Measurements from ENCODE around the gene TUBA1A.
"Not testable (repeated sequence)": the region's sequence is repeated elsewhere in the genome, so short reads cannot be mapped to it uniquely, and the experiment has no call there.

The TUBA1A gene

DNA sequence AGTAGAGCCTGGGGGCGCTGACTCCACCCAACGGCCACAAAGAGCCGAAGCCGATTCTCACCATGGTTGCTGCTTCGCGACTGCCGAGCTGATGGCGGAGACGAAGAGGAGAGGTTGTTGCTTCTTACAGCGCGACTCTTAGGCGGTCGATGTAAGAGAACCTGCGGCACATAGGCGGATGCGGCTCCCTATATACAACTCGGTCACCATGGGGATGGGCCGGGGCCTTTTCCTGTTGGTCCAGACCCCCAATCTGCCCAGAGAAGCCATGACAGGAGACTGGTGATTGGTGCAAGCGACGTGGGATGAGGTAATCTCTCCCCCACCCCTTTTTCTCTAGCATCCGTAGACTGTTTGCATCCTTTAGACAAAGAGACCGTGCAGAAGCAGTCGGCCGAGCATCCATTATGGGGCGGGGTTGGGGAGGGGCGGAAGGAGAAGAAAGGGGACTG is at the start of gene TUBA1A:
Gene TUBA1A (minus strand): TSS at position 165 of the 452 bp plus-strand sequence. CDS start 101 bp downstream, at position 64.
- peak; percentile 74 for DNase-seq (ENCODE audit: low spot score)

DNA sequence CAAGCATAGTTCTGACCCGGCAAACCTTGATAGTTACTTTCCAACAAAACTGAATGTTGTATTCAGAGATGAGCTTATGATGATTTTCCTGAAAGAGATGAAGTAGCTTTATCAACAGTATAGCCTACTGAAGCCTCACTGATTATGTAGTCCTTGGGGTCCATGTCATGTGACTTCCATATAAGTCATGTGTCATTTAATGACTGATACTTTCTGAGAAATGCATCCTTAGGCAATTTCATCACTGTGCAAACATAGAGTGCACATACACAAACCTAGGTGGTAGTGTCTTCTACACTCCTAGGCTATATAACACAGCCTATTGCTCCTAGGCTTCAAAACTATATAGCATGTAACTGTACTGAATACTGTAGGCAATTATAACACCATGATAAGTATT is 47.5 kb upstream of the TUBA1A start:
- no peak for DNase-seq (ENCODE audit: low spot score)

DNA sequence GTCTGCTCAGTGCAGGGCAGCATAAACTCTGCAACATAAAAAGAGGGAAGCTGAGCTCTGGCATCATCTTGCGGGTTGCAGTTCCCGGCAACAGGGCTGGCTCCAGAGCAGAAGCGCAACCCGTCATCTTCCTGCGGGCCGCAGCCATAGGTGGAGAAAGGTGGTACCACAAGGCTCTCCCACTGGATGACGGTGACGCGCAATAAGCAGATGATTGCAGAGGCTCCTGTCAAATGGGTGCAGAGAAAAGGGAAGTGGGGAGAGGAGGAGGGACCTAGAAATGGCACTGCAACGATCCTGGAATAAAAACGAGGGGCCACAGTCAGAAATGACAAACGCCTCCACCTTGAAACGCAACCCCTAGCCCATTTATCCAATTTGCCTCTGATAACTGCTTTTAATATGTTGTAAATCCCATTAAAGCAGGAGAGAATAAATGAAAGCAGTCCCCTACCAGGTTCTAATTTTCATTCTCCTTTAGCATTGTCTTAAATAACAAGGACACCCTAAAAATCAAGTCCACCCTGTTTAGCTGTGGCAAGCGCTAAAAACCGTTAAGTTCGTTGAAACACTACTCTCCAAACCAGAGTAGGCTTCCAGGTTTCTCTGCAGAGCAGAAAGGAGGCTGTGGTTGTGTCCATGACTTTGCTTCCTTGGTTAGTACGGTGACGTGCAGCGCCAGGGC is 45.1 kb upstream of the TUBA1A start:
- no peak for DNase-seq (ENCODE audit: low spot score)

DNA sequence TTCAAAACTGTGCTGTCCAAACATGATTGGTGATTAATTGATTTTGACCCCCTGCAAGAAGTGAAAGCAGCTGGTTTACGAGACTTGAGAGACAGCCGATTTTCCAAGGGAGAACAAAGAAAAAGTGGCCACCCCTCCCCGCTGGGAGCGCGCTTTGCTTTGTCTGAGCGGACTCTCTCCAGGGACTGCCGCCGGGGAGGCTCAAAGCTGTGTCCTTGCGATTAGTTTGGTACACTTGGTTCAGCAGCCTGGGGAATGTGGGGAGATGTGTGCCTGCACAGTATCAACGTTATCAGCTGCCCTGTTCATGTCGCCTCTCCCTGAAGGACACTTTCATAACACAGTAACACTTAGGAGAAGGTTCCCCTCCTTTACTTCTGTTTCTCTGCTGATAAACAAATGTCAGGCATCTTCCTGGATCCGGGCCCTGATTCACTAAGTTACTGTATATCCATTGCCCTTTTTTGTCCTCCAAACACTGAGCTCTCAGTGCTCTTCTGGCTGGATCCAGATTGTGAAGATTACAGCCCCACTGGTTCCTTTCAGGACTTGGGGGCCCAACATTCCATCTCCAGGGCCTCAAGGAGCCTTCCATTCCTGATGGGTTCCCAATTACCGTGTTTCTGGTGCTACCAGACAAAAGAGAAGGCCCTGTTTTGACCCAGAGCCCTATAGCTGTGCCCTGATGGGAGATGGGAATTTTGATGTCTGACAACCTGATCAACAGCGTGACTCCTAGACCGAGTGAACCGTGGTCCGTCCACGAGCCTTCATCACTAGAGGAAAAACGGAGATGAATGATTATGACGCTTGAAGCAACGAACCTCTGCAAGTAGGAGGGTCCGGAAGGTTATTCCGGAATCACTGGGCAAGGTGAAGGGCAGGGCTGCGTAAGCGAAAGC is 44.3 kb upstream of the TUBA1A start:
- DNase-seq (ENCODE audit: low spot score): no peak

DNA sequence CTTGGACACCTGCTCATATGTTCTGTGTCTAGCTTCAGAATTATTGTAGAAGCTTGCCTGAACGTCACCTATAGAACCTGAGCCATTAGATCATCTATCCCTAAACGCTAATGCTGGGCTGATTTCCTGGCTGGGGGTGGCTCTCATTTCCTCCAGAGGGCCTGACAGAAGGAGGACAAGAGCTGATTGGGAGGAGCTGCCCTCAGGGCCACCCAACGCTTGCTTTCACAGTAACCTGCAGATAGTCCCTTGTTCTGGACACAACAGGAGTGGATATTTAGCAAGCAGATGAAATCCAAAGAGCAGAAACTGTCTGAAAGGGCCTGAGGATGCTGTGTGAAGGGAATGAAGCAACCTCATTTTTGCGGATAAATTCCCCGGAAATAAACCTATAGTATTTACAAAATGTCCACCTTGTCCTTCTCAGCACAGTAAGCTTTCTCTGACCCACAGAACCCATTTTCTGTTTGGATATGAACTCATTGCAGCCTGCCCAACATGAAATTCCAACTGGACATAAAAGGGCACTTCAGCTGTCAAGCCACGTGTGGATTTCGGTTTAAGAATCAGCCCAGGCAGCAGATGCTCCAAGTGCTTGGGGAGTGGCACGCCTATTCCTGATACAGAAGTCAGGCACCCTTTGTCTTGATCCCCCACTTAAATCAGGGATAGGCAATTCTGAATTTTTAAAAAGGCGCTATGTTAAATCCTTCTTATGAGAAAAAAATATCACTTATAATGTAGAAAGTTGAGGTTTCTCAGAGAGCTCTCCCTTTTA is 43.2 kb upstream of the TUBA1A start:
- no peak for DNase-seq (ENCODE audit: low spot score)

DNA sequence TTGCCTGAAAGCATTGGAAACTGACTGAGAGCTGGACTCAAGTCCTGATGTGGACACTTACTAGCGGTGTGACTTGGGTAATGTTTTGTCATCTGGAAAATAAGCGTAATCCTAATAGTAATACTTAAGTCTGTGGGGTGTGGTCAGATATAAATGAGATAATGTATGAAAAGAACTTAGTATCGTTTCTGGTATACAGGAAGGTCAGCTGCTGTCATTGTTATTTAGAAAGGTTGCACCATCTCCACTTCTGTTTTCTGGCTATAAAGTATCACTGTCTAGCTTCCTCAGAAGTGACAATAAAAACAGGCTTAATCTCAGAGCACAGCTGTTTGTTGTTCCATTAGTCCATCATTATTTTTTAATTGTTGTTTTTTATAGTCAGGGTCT is 41.9 kb upstream of the TUBA1A start:
- DNase-seq (ENCODE audit: low spot score): no peak

DNA sequence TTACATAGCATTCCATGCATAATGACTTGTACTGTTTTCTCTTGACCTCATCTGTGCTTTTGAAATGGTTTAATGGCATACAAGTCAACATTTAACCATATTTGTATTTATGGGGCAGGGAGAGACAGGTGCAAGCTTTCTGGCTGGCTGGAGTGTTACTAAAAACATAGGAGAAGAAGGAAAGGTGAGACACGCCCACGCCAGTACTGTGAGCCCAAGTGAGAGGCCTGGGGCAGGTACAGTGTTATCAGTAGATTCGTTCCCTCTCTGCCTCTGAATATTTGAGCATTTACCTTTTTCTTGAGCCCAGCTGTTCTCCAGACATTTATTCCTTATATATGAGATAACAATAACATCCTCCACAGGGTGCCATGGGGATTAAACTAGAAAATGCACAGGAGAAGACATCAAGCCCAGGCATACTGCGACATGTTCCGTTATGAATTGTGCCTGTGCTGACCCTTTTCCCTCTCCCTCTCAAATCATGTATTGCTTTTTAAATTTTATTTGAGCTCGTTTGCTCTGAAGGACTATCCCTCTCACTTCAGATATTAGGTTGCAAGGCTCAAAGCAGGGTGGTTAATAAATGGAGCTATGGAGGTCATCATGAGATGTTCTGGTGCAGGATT is 41.4 kb upstream of the TUBA1A start:
- no peak for DNase-seq (ENCODE audit: low spot score)

DNA sequence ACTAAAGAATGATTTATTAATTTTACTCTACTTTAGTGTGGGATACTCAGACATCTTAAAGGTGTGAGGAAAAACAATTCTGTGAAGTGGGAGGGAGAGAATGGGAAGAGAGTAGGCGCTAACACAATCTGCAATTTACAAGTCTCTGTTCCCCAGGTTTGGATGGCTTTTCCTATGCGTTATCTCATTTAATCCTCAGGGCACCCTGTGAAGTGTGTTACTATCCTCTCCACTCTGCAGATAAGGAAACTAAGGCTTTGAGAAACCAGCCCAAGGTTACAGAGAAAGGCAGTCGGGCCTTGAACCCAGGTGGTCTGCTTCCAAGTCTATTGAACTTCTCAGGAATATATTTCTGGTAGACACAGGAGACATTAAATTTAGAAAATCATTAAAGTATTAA is 39.8 kb upstream of the TUBA1A start:
- no peak for DNase-seq (ENCODE audit: low spot score)

DNA sequence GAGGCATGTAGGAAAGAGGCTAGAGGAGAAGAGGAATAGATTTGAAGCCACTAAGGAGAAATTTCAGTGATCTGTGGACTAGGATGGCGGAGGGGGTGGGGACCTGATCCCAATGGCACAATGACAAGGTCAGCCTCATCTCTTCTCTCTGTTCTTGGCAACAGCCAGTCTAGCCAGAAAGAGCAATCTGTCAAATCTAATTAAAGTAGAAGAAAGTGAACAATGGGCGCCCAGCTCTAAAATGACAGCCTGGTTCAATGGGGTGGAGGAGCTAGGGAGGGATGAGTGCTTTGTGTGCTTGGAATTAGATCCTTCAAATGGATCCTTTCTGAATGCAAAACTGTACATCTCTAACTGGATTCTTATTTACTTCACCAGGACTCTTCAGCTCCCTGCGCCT is 38.8 kb upstream of the TUBA1A start:
- DNase-seq (ENCODE audit: low spot score): no peak

DNA sequence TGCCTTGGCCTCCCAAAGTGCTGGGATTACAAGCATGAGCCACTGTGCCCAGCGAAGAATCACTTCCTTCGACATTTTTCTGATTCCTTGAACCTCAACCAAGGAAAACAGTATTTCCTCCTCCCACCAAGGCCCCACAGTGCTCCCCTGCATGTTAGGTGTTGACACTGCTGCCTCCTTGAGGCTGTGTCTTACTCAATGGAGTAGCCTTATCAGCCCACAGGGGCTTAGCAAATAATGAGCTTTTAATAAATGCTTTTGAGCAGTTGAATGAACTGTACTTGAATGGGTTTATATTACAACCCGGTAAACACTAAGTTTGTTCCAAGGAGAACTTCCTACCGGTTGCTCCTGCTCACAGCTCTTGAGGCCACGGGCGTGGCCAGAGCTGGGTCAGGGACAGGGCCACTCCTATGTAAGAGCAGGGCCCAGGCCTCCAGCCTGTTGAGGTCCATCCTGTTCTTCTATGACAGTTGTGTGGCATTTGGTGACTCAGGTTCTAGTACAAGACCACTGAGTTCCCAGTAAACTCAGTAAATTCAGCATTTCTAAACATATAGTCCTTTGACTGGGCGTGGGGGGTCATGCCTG is 36.8 kb upstream of the TUBA1A start:
- no peak for DNase-seq (ENCODE audit: low spot score)

DNA sequence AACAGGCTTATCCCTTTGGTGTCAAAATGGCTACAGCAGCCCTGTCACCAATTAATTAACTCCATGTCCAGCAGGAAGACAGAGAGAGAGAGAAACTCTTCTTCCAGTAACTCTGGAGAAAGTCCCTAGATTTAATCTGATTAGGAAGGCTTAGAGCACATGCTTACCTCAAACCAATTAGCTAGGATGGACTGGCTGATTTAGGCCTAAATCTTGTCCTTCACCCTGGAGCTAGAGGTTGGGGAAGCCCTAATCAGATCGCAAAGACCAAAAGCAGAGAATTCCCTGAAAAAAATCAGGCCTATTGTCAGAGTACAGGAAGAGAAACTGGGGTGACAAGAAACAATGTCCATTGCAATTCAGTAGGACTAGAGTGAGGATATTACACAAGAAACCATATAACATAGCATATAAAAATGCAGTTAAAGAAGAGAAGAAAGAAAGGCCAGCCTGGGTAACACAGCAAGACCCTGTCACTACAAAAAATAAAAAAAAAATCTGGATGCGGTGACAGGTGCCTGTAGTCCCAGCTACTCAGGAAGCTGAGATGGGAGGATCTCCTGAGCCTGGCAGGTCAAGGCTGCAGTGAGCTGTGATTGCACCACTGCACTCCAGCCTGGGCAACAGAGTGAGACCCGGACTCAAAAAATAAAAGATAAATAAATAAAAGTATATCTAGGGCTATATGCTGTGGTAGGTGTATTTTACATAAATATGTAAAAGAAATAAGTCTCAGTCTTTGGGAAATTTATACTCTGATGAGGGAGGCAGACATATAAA is 34.9 kb upstream of the TUBA1A start:
- no peak for DNase-seq (ENCODE audit: low spot score)

DNA sequence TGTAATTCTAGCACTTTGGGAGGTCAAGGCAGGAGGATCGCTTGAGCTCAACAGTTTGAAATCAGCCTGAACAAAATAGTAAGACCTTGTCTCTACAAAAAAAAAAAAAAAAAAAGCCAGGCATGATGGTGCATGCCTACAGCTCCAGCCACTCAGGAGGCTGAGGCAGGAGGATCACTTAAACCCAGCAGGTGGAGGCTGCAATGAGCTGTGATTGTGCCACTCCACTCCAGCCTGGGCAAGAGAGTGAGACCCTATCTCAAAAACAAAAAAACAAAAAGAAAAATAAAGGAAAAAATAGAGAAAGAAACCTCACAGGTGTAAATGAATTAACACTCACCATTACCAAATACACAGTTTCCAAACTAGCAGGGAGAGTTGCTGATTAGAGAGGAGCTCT is 34.2 kb upstream of the TUBA1A start:
- DNase-seq (ENCODE audit: low spot score): no peak

DNA sequence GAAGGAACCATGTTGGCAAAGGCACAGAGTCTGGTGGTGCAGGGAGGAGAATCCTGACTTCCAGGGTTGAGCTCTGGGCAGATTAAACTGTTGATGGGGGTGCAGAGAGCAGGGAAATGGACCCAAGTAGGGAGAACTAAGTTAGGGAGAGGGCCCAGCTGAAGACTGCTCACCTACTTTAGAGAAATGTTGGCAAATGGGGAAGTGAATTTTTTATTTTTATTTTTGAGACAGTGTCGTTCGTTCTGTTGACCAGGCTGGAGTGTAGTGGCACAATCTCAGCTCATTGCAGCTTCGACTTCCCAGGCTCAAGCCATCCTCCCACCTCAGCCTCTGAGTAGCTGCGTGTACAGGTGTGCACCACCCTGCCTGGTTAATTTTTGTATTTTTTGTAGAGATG is 32.1 kb upstream of the TUBA1A start:
- no peak for DNase-seq (ENCODE audit: low spot score)

DNA sequence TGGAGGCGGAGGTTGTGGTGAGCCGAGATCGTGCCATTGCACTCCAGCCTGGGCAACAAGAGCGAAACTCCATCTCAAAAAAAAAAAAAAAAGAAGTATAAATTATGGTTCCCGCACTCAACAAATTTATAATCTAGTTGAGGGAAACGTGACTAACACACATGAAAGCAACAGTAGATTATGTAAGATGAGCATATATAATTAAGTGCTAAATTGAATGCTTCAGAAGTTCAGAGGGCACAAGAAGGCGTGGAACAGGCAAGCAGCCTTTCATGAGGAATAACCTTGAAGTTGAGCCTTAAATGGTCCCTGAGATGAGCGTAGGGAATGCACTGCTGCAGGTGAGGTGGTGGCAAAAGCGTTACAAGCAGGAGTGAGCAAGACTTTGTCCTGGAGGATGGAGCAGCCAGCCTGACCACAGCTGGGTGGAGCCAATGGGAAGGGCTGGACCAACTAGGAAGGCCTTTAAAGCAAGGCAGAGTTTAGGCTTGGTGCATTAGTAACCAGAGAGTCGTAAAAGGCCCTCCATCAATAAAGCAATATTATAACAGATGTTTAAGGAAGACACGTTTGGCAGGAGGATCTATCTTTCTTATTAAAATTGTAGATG is 30.6 kb upstream of the TUBA1A start:
- no peak for DNase-seq (ENCODE audit: low spot score)

DNA sequence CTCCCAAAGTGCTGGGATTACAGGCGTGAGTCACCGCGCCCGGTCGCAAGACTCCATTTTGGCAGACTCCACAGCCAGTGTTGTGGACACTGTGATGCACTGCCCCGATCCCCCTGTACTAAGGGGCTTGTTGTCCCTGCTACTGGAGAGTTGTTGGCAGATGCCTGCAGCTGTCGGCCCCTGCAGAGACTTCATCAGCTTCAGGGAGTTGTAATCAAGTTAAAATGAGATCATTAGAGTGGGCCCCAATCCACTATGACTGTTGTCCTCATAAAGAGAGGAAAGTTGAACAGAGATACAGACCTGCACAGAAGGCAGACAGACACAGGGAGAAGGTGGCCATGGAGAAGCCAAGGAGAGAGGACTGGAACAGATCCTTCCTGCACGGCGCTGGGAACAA is 23.7 kb upstream of the TUBA1A start:
- no peak for DNase-seq (ENCODE audit: low spot score)

DNA sequence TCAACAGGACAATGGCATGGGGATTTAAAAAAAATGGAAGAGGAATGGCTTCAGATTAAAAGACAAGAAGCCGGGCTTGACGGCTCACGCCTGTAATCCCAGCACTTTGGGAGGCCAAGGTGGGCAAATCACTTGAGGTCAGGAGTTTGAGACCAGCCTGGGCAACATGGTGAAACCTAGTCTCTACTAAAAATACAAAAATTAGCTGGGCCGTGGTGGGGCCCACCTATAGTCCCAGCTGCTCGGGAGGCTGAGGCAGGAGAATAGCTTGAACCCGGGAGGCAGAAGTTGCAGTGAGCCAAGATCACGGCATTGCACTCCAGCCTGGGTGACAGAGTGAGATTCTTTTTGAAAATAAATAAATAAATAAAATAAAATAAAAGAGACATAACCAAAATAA is 21.8 kb upstream of the TUBA1A start:
- DNase-seq (ENCODE audit: low spot score): not testable (repeated sequence)

DNA sequence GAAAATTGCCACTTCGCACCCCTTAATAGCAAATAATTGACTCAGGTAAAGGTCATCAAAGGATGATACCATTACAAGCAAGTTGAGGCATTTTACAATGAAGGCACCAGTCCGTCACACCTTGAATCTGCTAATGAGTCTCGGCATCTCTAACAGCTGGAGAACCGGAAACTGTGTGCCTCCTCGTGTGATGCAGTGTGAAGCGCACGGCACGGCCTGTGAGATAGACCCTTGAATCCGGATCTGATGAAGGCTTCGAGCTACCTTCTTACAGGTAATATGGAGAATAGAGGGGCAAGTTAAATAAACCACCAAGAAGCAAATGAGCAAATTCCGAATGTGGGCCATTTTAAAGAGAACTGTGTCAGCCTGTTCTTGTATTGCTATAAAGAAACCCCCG is 19.8 kb upstream of the TUBA1A start:
- DNase-seq (ENCODE audit: low spot score): no peak

DNA sequence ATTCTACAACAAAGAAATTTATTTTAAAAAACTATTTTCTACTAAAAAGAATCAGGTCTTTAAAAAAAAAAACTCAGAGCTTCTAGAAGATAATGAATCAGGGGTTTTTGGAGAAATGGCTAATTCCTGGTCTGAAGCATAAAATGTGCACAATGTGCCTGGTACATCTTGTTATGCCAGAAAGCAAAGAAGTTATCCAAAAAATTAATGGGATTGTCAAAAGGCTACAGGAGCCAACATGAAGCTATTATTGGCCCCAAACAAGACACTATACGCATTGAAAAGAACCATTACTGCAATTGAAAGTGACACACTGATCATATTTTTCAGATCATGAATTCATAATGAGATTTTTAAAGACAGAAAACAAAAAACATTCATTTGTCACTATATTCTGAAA is 19.3 kb upstream of the TUBA1A start:
- no peak for DNase-seq (ENCODE audit: low spot score)

DNA sequence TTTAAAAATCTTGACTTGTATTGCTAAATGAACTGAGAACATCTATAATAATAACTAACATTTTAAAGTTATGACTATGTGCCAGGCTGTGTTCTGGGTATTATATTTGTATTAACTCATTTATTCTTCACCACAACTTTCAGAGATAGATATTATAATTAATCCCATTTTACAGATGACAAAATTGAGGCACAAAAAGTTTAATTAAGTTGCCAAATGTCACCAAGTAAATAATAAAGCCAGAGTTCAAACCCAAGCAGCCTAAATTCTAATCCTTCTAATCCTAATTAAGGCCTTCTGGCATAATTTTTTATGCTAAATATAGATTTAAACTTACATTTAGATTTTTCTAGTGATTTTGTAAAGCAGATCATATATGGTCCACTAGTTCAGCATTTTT is 17.5 kb upstream of the TUBA1A start:
- no peak for DNase-seq (ENCODE audit: low spot score)

DNA sequence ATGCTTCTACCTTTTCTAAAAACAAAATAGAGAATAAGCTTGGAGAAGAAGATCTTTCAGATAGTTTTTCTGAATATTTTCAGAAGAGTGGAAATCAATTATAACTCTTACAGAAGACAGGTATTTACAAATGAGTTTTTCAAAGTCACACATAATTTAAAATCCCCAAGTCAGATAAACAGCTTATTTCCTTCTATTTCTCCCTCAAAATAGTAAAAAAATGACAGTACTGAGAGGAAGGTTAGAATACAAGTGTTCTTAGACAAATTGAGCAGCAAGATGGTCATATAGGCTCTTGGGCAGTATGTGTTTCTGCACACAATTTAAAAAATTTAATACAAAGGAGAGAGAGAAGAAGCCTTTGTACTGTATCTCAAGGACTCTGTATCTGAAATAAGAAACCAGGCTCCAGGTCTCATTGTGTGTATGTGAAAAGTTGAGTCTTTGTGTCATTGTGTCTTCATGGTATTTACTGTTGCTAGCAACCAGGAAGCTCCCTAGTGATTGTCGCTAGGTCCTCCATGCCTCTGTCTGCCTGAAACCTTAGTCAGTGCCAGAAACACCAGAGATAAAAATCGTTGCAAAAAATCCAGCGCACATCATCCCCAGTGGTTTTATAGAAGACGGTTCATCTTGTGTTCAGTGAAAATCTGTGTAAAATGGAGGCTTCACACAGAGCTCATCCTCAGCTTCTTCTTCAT is 12.9 kb upstream of the TUBA1A start:
- no peak for DNase-seq (ENCODE audit: low spot score)

Data from HuH-7 (cell line).